GM10266 (cell line): ENCODE data around the gene FST.

ENCODE experiments used
- DNase-seq: peaks from one replicate; pipeline ENCODE4 v3.0.0; 2012; ENCODE audit errors: extremely low spot score
- TF ChIP-seq, protein P1 (sequence below): IDR thresholded peaks from 2 replicates; pipeline ENCODE4 v1.5.1; 2012; ENCODE audit warnings: mild to moderate bottlenecking, low read depth; ENCODE audit not compliant: control insufficient read depth, insufficient read depth; ENCODE audit errors: missing control alignments

The FST gene

DNA sequence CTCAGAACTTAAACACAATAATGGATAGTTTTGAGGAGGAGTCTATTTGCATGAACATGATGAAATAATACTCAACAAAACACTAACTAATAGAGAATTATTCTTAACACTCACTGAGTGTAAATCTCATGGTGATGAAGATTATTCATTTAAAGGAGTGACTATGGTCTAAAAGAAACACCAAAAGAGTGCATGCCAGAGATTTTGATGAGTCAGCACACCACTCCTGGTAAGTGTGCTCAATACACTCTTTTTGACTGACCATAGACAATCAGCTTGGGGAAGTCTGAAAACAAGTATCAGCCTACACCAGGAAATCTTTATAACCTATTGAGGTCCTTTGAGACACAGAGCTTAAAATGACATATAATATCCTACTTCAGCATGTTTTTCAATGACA lies 6.8 kb upstream of the FST start:
- TF ChIP-seq, protein P1, sequence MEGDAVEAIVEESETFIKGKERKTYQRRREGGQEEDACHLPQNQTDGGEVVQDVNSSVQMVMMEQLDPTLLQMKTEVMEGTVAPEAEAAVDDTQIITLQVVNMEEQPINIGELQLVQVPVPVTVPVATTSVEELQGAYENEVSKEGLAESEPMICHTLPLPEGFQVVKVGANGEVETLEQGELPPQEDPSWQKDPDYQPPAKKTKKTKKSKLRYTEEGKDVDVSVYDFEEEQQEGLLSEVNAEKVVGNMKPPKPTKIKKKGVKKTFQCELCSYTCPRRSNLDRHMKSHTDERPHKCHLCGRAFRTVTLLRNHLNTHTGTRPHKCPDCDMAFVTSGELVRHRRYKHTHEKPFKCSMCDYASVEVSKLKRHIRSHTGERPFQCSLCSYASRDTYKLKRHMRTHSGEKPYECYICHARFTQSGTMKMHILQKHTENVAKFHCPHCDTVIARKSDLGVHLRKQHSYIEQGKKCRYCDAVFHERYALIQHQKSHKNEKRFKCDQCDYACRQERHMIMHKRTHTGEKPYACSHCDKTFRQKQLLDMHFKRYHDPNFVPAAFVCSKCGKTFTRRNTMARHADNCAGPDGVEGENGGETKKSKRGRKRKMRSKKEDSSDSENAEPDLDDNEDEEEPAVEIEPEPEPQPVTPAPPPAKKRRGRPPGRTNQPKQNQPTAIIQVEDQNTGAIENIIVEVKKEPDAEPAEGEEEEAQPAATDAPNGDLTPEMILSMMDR, result no peak
- DNase-seq, result no peak

DNA sequence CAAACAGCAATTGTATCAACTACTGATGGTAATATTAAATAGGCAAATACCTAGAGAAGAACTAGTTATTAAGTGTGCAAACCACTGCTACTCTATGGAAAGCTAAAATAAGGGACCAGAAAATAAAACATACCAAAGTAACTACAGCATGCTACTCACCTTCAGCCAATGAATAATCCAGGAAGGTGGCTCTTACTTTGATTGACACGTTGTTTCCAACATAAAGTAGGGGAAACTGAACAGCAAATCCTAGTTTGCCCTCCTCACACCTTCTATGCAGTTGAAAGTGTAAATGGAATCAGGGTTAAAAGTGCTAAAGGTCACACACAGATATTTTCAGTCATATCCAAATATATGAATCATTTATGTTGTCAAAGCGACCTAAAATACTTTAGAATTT lies 5.1 kb upstream of the FST start:
- DNase-seq, result no peak
- TF ChIP-seq, protein P1, result no peak

DNA sequence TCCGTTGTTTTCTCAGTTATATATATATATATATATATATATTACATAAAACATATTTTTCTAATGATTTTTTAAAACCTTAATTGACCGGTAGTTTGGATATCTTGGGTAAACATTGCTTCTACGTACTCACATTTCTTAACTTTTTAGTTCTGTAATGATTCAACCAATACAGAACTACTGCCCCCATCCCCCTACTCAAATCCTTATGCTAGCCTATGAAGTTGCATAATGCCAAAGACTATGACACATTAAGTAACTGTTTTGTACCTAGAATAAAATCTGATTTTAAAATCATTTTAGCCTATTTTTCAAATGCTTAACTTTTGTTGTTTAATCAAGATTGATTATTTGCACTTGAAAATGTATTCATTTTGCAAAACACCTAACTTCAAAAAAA lies 4.4 kb upstream of the FST start:
- TF ChIP-seq, protein P1, result no peak

DNA sequence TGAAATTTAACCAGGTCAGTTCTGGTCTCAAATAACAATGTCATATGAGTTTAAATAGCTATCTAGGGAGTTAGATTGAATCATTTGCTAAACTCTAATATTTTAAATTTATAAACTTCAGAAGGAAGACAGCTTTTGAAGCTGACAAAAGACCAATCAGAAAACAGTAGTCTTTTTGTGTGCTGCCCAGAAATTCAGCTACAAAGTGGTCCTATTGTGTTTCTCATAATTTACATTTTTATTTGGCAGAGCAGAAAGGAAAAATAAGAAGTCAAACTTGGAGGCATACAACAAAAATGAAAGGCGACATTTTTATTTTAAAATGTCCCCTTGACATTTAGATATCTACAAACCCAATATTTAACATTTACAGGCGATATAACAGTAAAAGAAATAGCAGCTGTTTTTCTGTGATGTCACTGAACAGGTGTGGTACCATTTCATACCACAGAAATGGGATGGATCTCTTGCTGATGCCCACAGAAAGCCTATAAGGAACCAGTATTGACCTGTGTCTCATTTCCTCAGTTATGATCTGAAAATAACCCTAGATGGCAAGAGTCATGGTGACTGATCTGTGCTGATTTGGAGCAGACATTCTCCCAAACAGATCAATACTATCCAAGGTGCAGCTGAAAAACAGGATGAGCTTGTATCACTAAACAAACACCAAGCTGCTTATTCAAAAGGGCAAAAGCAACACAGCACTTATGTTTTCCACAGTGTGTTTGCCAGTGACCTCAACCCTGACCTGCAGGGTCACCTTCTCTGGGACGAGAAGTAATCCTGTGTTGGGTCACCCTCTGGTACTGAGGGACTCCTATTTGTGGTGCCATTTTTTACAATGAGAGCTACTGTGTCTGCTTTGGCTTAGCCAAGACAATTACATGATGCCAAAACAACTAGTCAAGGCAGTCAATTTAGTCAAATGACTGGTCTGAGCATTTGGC lies 3.6 kb upstream of the FST start:
- TF ChIP-seq, protein P1, result no peak
- DNase-seq, result no peak

More for the DNA sequence above, 4.4 kb upstream of the FST start:
- DNase-seq, result no peak

DNA sequence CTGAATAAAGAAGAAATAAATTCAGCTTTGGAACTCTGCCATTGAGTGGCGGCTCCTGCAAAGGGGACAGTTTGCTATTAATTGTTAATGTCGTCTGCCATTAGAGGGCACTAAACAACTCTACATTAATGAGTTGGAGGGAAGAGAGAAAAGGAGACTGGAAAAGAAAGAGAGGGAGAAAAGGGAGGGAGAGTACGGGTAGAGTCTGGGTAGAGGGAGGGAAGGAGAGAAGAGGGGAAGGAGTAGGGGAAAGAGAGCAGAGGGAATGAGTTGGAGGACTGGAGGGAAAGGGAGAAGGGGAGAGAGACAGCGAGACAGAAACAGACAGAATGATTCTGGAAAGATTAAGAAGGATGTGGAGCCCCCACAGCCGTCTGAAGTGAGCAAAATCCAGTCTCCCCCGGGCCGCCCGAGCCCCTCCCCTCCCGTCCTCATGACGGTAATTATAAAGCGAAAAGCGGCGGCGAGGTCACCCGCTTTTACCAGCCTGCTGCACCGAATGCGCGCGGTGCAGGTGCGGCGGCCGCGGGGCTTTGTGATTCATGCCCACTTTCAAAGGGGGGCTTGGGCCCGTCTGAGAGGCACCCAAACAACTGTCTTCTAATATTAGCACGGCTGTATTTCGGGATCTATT lies 1.9 kb upstream of the FST start:
- TF ChIP-seq, protein P1, result peak; percentile 72
- peak; percentile 55 for DNase-seq

DNA sequence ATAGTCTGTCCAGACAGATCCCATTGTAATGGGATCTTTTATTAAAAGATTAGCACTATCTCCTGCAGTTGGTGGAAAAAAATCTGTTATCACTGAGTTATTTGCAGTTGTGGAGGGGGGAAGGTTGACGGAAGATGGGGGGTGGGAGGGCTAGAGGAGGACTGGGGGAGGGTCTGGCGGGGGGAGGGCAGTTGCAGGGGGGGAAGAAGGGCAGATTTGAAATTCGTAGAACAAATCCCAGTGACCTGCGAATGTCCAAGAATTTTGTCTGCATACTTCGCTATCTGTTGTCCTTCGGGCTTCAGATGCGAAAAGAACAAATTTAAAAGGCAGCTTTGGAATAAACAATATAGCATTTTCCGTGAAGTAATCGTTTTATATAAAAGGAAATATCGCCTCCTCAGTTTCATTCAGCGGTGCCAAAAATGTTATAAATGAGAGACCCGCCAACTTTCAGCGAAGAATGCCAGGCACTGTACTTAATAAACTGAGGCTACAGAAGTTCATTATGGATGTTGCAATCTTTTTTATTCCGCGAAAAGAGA lies 1.3 kb upstream of the FST start:
- no peak for DNase-seq
- TF ChIP-seq, protein P1, result no peak
